COR-L47 (cell line): Measurements from ENCODE around the gene NECAB3.
"Not testable (repeated sequence)": the region's sequence is repeated elsewhere in the genome, so short reads cannot be mapped to it uniquely, and the experiment has no call there.

Experiments used
- DNase-seq: peaks from one replicate; lab custom pipeline; 2025; lab: John Stamatoyannopoulos, UW

Gene NECAB3

GRCh38 chr20:33674294-33675135 is at the start of gene NECAB3:
TSS of gene NECAB3 (minus strand) at chr20:33674428. CDS start at chr20:33674352, 76 bp downstream.
- DNase-seq = peak; percentile 54

GRCh38 chr20:33721391-33722140 is 47.3 kb upstream of the NECAB3 start:
- DNase-seq = no peak

- peak; percentile 98 for DNase-seq
Measured at GRCh38 chr20:33719989-33720709, 45.9 kb upstream of the NECAB3 start, which contains the start of gene PXMP4. TSS of gene PXMP4 (minus strand) at chr20:33720310. CDS start at chr20:33720207, 103 bp downstream.

GRCh38 chr20:33719277-33719988 is 45.2 kb upstream of the NECAB3 start:
- DNase-seq = no peak

GRCh38 chr20:33716498-33716897 is 42.3 kb upstream of the NECAB3 start:
- DNase-seq = no peak

GRCh38 chr20:33713865-33714367 is 39.7 kb upstream of the NECAB3 start:
- no peak for DNase-seq

GRCh38 chr20:33711446-33711738 is 37.2 kb upstream of the NECAB3 start:
- no peak for DNase-seq

GRCh38 chr20:33710681-33711445 is 36.6 kb upstream of the NECAB3 start:
- no peak for DNase-seq

GRCh38 chr20:33709905-33710541 is 35.8 kb upstream of the NECAB3 start:
- DNase-seq = no peak

GRCh38 chr20:33709398-33709797 is 35.2 kb upstream of the NECAB3 start:
- no peak for DNase-seq

GRCh38 chr20:33707668-33708067 is 33.4 kb upstream of the NECAB3 start:
- no peak for DNase-seq

GRCh38 chr20:33704197-33704924 is 30.1 kb upstream of the NECAB3 start:
- DNase-seq = no peak

- no peak for DNase-seq
Measured at GRCh38 chr20:33703498-33704137, 29.4 kb upstream of the NECAB3 start.

- DNase-seq = no peak
Measured at GRCh38 chr20:33702861-33703260, 28.6 kb upstream of the NECAB3 start.

- no peak for DNase-seq
Measured at GRCh38 chr20:33701629-33702450, 27.6 kb upstream of the NECAB3 start.

- not testable (repeated sequence) for DNase-seq
Measured at GRCh38 chr20:33700696-33701441, 26.6 kb upstream of the NECAB3 start.

- DNase-seq = not testable (repeated sequence)
Measured at GRCh38 chr20:33698966-33699365, 24.7 kb upstream of the NECAB3 start.

- no peak for DNase-seq
Measured at GRCh38 chr20:33697129-33697528, 22.9 kb upstream of the NECAB3 start.
